Upper lobe of left lung (tissue), 6 donors: ENCODE results near the gene EEF2K. TPM values are rescaled to one million over a fixed set of nuclear protein-coding genes. Genes with fewer than 3 reads are reported as not detected.
"Not testable (repeated sequence)": the region's sequence is repeated elsewhere in the genome, so short reads cannot be mapped to it uniquely, and the experiment has no call there.

Experiments used
- ATAC-seq, 2 donors: fragments of 200-7000 bp; cut with Tn5 transposase; one replicate each; pipeline ENCODE4 v1.9.1; 2022; ENCODE audit warnings: mild to moderate bottlenecking in 2 of 2, moderate library complexity in 2 of 2; ENCODE audit not compliant: low FRiP score in 2 of 2
- DNase-seq, 2 donors: peaks; one replicate each; pipeline ENCODE4 v3.0.0-alpha.2; 2019 to 2020
- H3K27ac ChIP-seq, 4 donors: fragments of 200-600 bp; sonication (generic); one replicate each; pipeline ENCODE4 v1.5.1; 2016 to 2019
- H3K27me3 ChIP-seq, 4 donors: fragments of 200-600 bp; sonication (generic); one replicate each; pipeline ENCODE4 v1.5.1; 2017 to 2019
- H3K36me3 ChIP-seq, 4 donors: fragments of 200-600 bp; sonication (generic); one replicate each; pipeline ENCODE4 v1.5.1; 2016 to 2019
- H3K4me1 ChIP-seq, 4 donors: fragments of 200-600 bp; sonication (generic); one replicate each; pipeline ENCODE4 v1.5.1; 2018 to 2019
- H3K4me3 ChIP-seq, 4 donors: fragments of 200-600 bp; sonication (generic); one replicate each; pipeline ENCODE4 v1.5.1; 2017 to 2019; ENCODE audit warnings: mild to moderate bottlenecking in 2 of 4, moderate library complexity in 1 of 4
- H3K9me3 ChIP-seq, 4 donors: fragments of 200-600 bp; sonication (generic); one replicate each; pipeline ENCODE4 v1.5.1; 2018 to 2019
- EP300 ChIP-seq, 4 donors: sonication (generic); formaldehyde crosslinking; IDR thresholded peaks; one replicate each; pipeline ENCODE4 v1.5.1; 2017; ENCODE audit warnings: antibody characterized with exemption in 4 of 4, control low read depth in 2 of 4
- POLR2A ChIP-seq, 4 donors: fragments of 450-650 bp; IDR thresholded peaks; one replicate each; pipeline ENCODE4 v1.5.1; 2016 to 2017; ENCODE audit warnings: antibody characterized with exemption in 4 of 4, mild to moderate bottlenecking in 2 of 4
- POLR2AphosphoS5 ChIP-seq, 2 donors: sonication (generic); formaldehyde crosslinking; IDR thresholded peaks; one replicate each; pipeline ENCODE4 v1.5.1; 2017; ENCODE audit warnings: antibody characterized with exemption in 2 of 2
- WGBS, 2 donors: methylation state at CpG; one replicate each; pipeline ENCODE4 v1.1.5; 2017 to 2018; 5-methylcytosine and 5-hydroxymethylcytosine counted together
- total RNA-seq, 6 donors: library from RNA; depleted of rRNA in 4 of 6; stranded (reverse); fragments of >200 nt in 4 of 6; gene quantifications; one replicate each; pipeline versions ENCODE4 v1.1.0 to v1.2.1, GENCODE V29; 2016 to 2021
- TF ChIP-seq, protein P1 (sequence below), 6 experiments: fragments of 450-650 bp in 4 of 6; fragments of 200-600 bp in 2 of 6; sonication (generic) in 2 of 6; IDR thresholded peaks; one replicate each; pipeline ENCODE4 v1.5.1; 2016 to 2019; ENCODE audit warnings: antibody characterized with exemption in 6 of 6
- donor health status: DM: no; HTN: no; CAD: no; lungs with moderate emphysema.
- donor health status: DM: no; HTN: yes; CAD: no; lungs with severe emphysema.

The EEF2K gene
- total RNA-seq, 6 donors from 2014 or later: 16.9 to 48.2 (median 29.2) TPM

- Histone ChIP-seq H3K4me1 (peaks cover 17 to 30% (median 25%) of the 10 kb centered on the region in 4 donors), H3K27ac (peak overlapping the region; percentile 28 to 84 (median 72)), H3K27me3 (no peaks in the 10 kb centered on the region), H3K9me3 (no peaks in the 10 kb centered on the region), H3K4me3 (peak overlapping the region in 2 of 4 donors; percentile 58 to 59), H3K36me3 (no peaks in the 10 kb centered on the region)
- DNase-seq (no peak), ATAC-seq (no peak)
- no peak for TF ChIP-seq POLR2A (IDR thresholded peaks at IDR 0.05)
- TF ChIP-seq POLR2AphosphoS5 (IDR thresholded peaks at IDR 0.05): no peak
- TF ChIP-seq, protein P1, sequence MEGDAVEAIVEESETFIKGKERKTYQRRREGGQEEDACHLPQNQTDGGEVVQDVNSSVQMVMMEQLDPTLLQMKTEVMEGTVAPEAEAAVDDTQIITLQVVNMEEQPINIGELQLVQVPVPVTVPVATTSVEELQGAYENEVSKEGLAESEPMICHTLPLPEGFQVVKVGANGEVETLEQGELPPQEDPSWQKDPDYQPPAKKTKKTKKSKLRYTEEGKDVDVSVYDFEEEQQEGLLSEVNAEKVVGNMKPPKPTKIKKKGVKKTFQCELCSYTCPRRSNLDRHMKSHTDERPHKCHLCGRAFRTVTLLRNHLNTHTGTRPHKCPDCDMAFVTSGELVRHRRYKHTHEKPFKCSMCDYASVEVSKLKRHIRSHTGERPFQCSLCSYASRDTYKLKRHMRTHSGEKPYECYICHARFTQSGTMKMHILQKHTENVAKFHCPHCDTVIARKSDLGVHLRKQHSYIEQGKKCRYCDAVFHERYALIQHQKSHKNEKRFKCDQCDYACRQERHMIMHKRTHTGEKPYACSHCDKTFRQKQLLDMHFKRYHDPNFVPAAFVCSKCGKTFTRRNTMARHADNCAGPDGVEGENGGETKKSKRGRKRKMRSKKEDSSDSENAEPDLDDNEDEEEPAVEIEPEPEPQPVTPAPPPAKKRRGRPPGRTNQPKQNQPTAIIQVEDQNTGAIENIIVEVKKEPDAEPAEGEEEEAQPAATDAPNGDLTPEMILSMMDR (IDR thresholded peaks at IDR 0.05): no peak
- TF ChIP-seq EP300 (IDR thresholded peaks at IDR 0.05): no peak
These were observed 10.7 kb upstream of the EEF2K start for GRCh38 chr16:22195445-22195694.

DNA sequence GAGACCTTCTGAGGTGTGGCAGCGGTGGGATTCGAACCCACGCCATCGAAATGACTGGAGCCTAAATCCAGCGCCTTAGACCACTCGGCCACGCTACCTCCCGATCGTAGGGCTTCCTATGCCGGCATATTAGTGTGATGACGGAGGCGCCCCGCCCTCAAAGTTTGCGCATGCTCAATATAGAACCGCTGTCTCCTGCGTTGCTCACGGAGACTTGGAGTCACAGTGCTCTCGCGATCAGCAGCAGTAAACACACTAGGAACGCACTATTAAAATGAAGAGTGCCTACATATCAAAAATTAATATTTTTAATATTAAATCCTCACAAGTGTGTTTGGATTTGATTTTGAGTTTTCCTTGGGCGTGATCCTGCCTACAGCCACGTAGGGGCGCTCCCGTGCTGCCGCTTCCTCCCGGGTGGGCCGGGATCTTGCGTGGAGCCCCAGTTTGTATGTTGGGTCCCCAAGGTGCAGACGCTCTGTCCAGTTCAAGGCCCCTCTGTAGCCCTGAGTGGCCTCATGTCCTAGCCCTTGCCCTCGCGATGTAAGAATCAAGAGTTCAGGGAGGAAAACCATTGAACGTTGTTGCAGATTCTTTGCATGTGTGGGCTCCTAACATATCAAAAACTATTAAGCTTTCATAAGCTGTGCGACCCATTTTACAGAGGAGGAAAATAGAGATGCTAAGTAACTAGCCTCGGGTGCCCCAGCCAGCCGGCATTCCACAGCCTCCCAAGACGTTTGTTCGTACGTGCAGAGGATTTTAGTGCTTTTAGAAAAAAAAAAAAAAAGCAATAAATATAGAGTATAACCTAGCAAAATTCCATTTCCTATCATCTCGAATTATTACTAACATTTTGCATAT is 10.2 kb upstream of the EEF2K start:
- TF ChIP-seq, protein P1 (IDR thresholded peaks at IDR 0.05): peak; percentile 82 to 90 (median 87)
- TF ChIP-seq POLR2A (IDR thresholded peaks at IDR 0.05) (peak in 3 of 4 donors; percentile 33 to 57 (median 39)), POLR2AphosphoS5 (IDR thresholded peaks at IDR 0.05) (peak; percentile 64), EP300 (IDR thresholded peaks at IDR 0.05) (no peak)
- H3K27me3 ChIP-seq: no peaks in the 10 kb centered on the region
- 3% methylated on average over 34 to 39 of the region's 39 CpGs for WGBS, 2 donors
- H3K27ac ChIP-seq: peak overlapping the region; percentile 28 to 84 (median 72)
- no peaks in the 10 kb centered on the region for H3K36me3 ChIP-seq
- DNase-seq: peak; percentile 86 to 93
- peak; percentile 49 to 53 for ATAC-seq
- H3K4me1 ChIP-seq: peaks cover 17 to 30% (median 25%) of the 10 kb centered on the region in 4 donors
- no peaks in the 10 kb centered on the region for H3K9me3 ChIP-seq
- H3K4me3 ChIP-seq: peak overlapping the region in 3 of 4 donors; percentile 37 to 59 (median 58)

GRCh38 chr16:22196559-22197168 is 9.4 kb upstream of the EEF2K start:
- ATAC-seq, H3K36me3 ChIP-seq, DNase-seq, H3K9me3 ChIP-seq, H3K27me3 ChIP-seq: not testable (repeated sequence)
- 39 to 44% methylated on average over 20 of the region's 20 CpGs for WGBS, 2 donors
- H3K4me3 ChIP-seq: peak overlapping the region in 3 of 4 donors; percentile 37 to 59 (median 58)
- peaks cover 13 to 27% (median 23%) of the 10 kb centered on the region in 4 donors for H3K4me1 ChIP-seq
- peak overlapping the region in 1 of 4 donors; percentile 84 for H3K27ac ChIP-seq

GRCh38 chr16:22198547-22199293 is 7.4 kb upstream of the EEF2K start:
- Histone ChIP-seq H3K36me3 (no peaks in the 10 kb centered on the region), H3K4me3 (no peak overlapping the region)
- WGBS, 2 donors: 56 to 67% methylated on average over 4 to 7 of the region's 7 CpGs

More at GRCh38 chr16:22198547-22199293, 7.4 kb upstream of the EEF2K start:
- TF ChIP-seq POLR2AphosphoS5 (IDR thresholded peaks at IDR 0.05): no peak
- TF ChIP-seq, protein P1 (IDR thresholded peaks at IDR 0.05): no peak
- no peak for TF ChIP-seq POLR2A (IDR thresholded peaks at IDR 0.05)
- no peak for TF ChIP-seq EP300 (IDR thresholded peaks at IDR 0.05)
- no peak for ATAC-seq
- no peak for DNase-seq
- peak overlapping the region; percentile 65 to 77 (median 69) for H3K27ac ChIP-seq
- peaks cover 0 to 12% (median 9%) of the 10 kb centered on the region in 4 donors for H3K4me1 ChIP-seq
- no peaks in the 10 kb centered on the region for H3K9me3 ChIP-seq
- no peaks in the 10 kb centered on the region for H3K27me3 ChIP-seq
